ENCODE results near the gene TP53BP2. TPM values are rescaled to one million over a fixed set of nuclear protein-coding genes. Genes with fewer than 3 reads are reported as not detected.

The TP53BP2 gene
- total RNA-seq, 2 donors from 2014 or later = 26.8 to 29.3 TPM

DNA sequence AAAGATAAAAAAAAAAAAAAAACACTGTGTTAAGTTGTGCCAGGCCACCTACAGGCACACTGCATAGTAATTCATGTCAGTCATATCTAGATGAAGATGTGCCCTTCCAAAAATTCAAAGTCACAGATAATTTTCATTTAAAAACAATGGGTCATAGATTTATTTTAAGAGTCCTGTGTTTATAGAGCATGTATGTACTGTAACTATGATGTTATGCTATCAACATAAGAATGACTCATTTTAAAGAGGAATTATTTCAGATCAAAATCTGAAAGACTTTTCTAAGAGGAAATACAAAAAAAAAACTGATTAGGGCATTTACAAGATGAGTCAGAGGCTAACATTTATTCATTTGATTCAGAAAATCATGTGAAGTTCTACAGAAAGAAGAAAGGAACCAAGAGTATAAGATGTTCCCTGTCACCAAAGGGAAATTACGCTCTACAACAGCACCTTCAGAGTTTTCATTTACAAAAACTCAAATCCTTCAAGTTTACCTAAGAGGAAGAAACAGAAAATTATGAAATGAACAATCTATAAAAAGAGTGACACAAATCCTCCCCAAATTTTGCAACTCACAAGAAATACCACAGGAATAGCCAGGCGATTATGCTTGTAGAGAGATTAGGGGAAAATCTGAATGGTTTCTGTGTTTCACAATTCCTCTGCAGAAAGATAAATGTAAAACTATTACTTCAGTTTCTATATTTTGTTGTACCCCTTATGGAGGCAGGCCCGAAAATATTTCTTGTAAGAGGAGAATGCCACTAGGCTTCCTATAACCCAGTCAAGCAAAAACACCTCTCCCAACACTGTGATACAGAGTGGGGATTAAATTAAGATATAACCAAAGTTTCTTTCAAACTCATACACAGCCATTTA is 13.8 kb downstream of the TP53BP2 start:
- DNase-seq (ENCODE audit: low spot score) = no peak
- TF ChIP-seq CTCF (IDR thresholded peaks at IDR 0.05) = no peak
- Histone ChIP-seq H3K4me3 (no peak overlapping the region), H3K4me1 (peaks cover 0 to 66% of the 10 kb centered on the region in 2 donors), H3K36me3 (no peaks in the 10 kb centered on the region), H3K27ac (peak overlapping the region; percentile 49 to 69), H3K27me3 (no peaks in the 10 kb centered on the region), H3K9me3 (no peaks in the 10 kb centered on the region)

DNA sequence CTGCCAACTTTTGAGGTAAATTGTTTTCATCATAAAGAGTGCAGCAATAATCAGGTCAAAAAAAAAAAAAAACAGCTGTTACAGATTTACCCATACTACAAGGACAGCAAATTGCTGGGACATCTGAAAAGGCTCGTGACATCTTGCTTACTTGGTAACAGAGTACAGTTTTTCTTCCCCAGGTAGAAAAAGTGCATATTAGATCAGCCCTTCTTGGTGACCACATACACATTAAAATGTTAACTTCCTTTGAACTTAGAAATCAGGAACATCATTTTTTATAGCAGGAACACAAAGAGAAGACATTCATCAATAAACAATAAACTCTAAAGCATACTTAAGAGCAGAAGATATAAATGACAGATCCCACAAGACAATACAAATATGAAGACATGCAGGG is 16.1 kb downstream of the TP53BP2 start:
- Histone ChIP-seq H3K27me3 (no peaks in the 10 kb centered on the region), H3K27ac (no peak overlapping the region), H3K4me1 (peaks cover 0 to 63% of the 10 kb centered on the region in 2 donors), H3K9me3 (no peaks in the 10 kb centered on the region), H3K36me3 (no peaks in the 10 kb centered on the region), H3K4me3 (no peak overlapping the region)
- no peak for DNase-seq (ENCODE audit: low spot score)
- no peak for TF ChIP-seq CTCF (IDR thresholded peaks at IDR 0.05)

- H3K36me3 ChIP-seq = no peaks in the 10 kb centered on the region
- no peak for TF ChIP-seq CTCF (IDR thresholded peaks at IDR 0.05)
- peaks cover 0 to 55% of the 10 kb centered on the region in 2 donors for H3K4me1 ChIP-seq
- H3K9me3 ChIP-seq = no peaks in the 10 kb centered on the region
- H3K4me3 ChIP-seq = no peak overlapping the region
- no peak overlapping the region for H3K27ac ChIP-seq
- DNase-seq (ENCODE audit: low spot score) = no peak
- no peaks in the 10 kb centered on the region for H3K27me3 ChIP-seq
Observed at GRCh38 chr1:223828162-223828848, 17.4 kb downstream of the TP53BP2 start.

DNA sequence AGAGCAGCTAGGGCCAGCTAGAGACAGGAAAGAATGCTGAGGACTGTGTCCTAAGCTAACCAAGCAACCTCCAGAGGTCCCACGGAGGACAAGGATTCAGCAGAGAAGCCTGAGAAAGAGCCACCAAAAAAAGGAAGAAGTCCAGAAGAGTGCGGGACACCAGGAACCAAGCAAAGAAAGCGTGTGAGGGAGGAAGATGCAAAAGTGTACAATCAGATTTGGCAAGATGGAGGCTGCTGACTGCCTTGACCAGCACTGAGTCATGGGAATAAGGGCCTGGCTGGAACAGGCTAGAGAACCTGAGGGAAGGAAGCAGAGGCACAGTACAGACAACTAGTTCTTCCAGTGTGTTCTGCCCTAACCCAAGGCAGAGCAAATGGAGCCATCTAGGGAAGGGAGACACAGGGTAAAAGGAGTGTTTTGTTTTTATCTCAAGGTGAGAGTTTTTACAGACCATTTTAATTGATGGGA is 18.5 kb downstream of the TP53BP2 start:
- TF ChIP-seq CTCF (IDR thresholded peaks at IDR 0.05) = no peak
- Histone ChIP-seq H3K27ac (no peak overlapping the region), H3K27me3 (no peaks in the 10 kb centered on the region), H3K9me3 (no peaks in the 10 kb centered on the region), H3K4me1 (peaks cover 0 to 52% of the 10 kb centered on the region in 2 donors), H3K4me3 (no peak overlapping the region), H3K36me3 (no peaks in the 10 kb centered on the region)
- DNase-seq (ENCODE audit: low spot score) = no peak

DNA sequence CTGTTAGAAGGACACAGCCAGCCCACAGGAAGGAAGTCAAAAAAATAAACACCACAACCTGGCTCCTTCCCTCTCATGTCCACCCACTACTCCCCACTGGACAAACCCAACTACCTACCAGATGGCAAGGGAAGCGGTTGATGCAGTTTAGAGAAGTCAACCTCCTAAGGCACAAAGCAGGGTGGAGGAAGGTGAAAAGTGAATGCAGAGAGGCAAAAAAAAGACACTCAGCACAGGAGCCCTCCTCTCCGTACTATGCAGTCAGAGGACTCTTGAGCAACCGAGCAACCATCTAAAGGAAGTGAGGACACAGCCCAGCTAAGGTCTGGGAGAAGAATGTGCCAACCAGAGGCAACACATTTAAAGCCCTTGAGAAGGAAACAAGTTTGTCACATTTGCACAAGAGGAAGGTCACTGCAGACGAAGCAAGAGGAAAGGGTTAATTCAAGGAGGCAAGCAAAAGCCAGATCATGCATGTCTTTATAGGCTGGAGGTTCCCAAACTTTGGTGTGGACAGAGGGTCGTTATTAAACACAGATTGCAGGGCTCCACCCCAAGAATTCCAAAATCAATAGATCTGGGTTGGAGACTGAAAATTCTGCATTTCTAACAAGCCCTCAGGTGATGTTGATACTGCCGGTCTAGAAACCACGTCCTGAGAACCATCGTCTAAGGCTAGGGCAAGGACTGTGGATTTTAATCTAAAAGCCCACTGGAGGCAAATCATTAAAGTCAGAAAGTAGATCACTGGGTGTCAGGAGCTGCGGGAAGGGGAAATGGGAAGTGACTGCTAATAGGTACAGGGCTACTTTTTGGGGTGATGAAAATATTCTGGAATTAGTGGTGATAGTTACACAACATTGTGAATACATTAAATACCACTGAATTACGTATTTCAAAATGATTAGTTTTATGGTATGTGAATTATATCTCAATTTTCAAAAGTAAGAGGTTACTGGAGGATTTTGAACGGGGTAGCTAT is 19.7 kb downstream of the TP53BP2 start:
- TF ChIP-seq CTCF (IDR thresholded peaks at IDR 0.05) = no peak
- H3K9me3 ChIP-seq = no peaks in the 10 kb centered on the region
- H3K4me3 ChIP-seq = no peak overlapping the region
- peaks cover 0 to 54% of the 10 kb centered on the region in 2 donors for H3K4me1 ChIP-seq
- no peaks in the 10 kb centered on the region for H3K36me3 ChIP-seq
- DNase-seq (ENCODE audit: low spot score) = no peak
- no peaks in the 10 kb centered on the region for H3K27me3 ChIP-seq
- H3K27ac ChIP-seq = no peak overlapping the region

All from right atrium auricular region (tissue), 2 donors.